Activated T-cell treated with anti-CD3 and anti-CD28 coated beads for 24 hours (primary cell): ENCODE measurements around the gene GMEB2.
"Not testable (repeated sequence)": the region's sequence is repeated elsewhere in the genome, so short reads cannot be mapped to it uniquely, and the experiment has no call there.

Experiments
- DNase-seq: peaks from one replicate; pipeline ENCODE4 v3.0.0-alpha.2; 2020; ENCODE audit warnings: low read depth

GMEB2 gene

GRCh38 chr20:63626424-63627128 lies at the start of gene GMEB2:
Gene GMEB2 (minus strand): TSS chr20:63627101. CDS start chr20:63619397, 7,704 bp downstream.
- peak; percentile 62 for DNase-seq

- DNase-seq = no peak
These were observed 48.9 kb upstream of the GMEB2 start for GRCh38 chr20:63675681-63676368.

GRCh38 chr20:63673951-63674350 lies 47.0 kb upstream of the GMEB2 start:
- no peak for DNase-seq

GRCh38 chr20:63672666-63673065 lies 45.8 kb upstream of the GMEB2 start:
- DNase-seq = no peak

GRCh38 chr20:63671695-63672094 lies 44.8 kb upstream of the GMEB2 start:
- DNase-seq = not testable (repeated sequence)

- no peak for DNase-seq
These were observed 41.5 kb upstream of the GMEB2 start for GRCh38 chr20:63668351-63668750.

GRCh38 chr20:63667858-63668257 lies 41.0 kb upstream of the GMEB2 start:
- no peak for DNase-seq

GRCh38 chr20:63665708-63666107 lies 38.8 kb upstream of the GMEB2 start:
- DNase-seq = no peak

GRCh38 chr20:63664861-63665594 lies 38.1 kb upstream of the GMEB2 start:
- DNase-seq = no peak

- DNase-seq = no peak
These were observed 37.4 kb upstream of the GMEB2 start for GRCh38 chr20:63664143-63664851.

GRCh38 chr20:63663332-63664066 lies 36.6 kb upstream of the GMEB2 start:
- DNase-seq = no peak

- no peak for DNase-seq
These were observed 35.9 kb upstream of the GMEB2 start for GRCh38 chr20:63662813-63663189.

GRCh38 chr20:63661959-63662812 lies 35.3 kb upstream of the GMEB2 start:
- DNase-seq = no peak

- no peak for DNase-seq
These were observed 34.2 kb upstream of the GMEB2 start for GRCh38 chr20:63661108-63661507.

- DNase-seq = no peak
These were observed 33.7 kb upstream of the GMEB2 start for GRCh38 chr20:63660622-63661021.

GRCh38 chr20:63660174-63660573 lies 33.3 kb upstream of the GMEB2 start:
- not testable (repeated sequence) for DNase-seq

GRCh38 chr20:63659370-63659769 lies 32.5 kb upstream of the GMEB2 start:
- DNase-seq = no peak

GRCh38 chr20:63658749-63659187 lies 31.9 kb upstream of the GMEB2 start:
- no peak for DNase-seq

GRCh38 chr20:63657937-63658748 lies 31.2 kb upstream of the GMEB2 start, which contains the start of gene RTEL1:
Gene RTEL1 (plus strand): TSS chr20:63658312. CDS start chr20:63659403, 1,091 bp downstream.
- DNase-seq = peak; percentile 88
